Measurements from ENCODE around the gene ABCC1.

The ABCC1 gene

DNA sequence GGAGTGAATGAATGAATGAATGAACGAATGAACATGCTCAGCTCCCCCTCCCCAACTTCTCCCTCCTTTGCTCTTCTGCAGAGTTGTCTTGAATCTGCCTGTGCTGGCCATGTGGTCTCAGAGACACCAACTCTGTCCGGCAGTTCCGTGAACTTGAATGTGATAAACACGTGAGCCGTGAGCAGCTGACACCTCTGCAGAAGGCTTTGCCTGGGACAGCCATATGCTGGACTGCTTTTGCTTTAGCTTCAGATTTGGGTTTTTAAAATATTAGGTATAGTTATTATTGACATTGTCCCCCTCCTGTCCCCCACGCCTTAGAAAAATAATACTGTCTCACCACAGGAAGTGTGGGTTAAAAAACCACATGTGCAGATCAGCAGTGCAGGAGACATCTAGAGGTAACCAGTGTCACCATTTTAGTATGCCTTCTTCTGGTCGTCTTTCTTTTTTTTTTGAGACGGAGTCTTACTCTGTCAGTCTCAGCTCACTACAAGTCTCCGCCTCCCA, 83.8 kb downstream of the ABCC1 start:
- Mint-ChIP-seq H3K27me3 (ENCODE audit: low read depth) (no peaks in the 10 kb centered on the region), H3K4me3 (peak overlapping the region; percentile 50), H3K4me1 (ENCODE audit: low read depth) (peaks cover 24% of the 10 kb centered on the region), H3K27ac (peak overlapping the region; percentile 81), H3K36me3 (ENCODE audit: low read depth) (peaks cover 47% of the 10 kb centered on the region), H3K9me3 (no peaks in the 10 kb centered on the region)
- DNase-seq (ENCODE audit: low spot score): peak; percentile 24

DNA sequence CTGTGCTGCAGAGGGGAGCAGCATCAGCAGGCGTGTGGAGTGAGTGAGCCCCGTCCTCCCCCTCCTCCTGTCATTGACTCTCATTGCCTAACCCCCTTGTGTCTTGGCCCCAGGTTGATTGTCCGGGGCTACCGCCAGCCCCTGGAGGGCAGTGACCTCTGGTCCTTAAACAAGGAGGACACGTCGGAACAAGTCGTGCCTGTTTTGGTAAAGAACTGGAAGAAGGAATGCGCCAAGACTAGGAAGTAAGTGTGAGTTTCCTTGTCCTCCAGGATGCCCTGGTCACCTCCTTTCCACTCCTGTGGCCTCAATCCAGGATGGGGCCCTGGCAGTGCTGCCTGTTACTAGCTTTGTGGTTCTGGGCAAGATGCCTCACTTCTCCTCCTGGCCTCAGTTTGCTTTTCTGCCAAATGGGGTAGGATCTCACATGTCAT, 87.0 kb downstream of the ABCC1 start:
- Mint-ChIP-seq H3K27me3 (ENCODE audit: low read depth) (no peaks in the 10 kb centered on the region), H3K4me3 (no peak overlapping the region), H3K4me1 (ENCODE audit: low read depth) (peaks cover 28% of the 10 kb centered on the region), H3K36me3 (ENCODE audit: low read depth) (peaks cover 52% of the 10 kb centered on the region), H3K9me3 (no peaks in the 10 kb centered on the region), H3K27ac (no peak overlapping the region)
- DNase-seq (ENCODE audit: low spot score): no peak

DNA sequence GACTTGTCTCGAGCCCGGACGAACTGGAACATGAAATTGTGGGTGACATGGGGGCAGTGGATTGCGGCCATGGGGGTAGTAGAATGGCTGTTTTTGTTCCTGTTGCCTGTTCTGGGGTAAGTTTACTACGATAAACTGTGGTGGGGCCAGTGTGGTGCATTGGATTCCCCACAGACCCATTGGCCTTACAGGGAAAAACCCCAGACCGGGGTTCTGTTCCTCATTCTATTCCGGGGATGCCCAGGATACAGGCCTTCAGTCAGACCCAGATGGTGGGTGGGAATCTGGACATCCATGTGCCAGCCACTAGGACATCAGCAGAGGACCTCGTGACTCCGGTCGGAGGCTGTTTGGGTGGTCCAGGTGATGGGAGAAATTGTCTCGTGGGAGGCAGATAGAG, 88.1 kb downstream of the ABCC1 start:
- H3K9me3 Mint-ChIP-seq: no peaks in the 10 kb centered on the region
- no peak overlapping the region for H3K27ac Mint-ChIP-seq
- H3K36me3 Mint-ChIP-seq (ENCODE audit: low read depth): peaks cover 53% of the 10 kb centered on the region
- H3K27me3 Mint-ChIP-seq (ENCODE audit: low read depth): no peaks in the 10 kb centered on the region
- H3K4me1 Mint-ChIP-seq (ENCODE audit: low read depth): peaks cover 25% of the 10 kb centered on the region
- DNase-seq (ENCODE audit: low spot score): no peak
- H3K4me3 Mint-ChIP-seq: no peak overlapping the region

DNA sequence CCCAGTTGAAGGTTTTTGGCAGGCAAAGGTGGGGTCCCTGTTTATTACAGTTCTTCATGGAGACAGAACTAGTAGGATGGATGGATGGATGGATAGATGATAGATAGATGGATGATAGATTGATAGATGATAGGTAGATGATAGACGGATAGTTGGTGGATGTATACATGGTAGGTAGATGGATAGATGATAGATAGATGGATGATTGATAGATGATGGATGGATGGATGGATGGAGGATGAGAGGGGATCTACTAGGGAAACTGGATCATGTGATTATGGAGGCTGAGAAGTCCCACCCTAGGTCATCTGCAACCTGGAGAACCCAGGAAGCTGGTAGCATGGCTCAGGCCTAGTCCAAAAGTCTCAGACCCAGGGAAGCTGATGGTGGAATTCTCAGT, 88.6 kb downstream of the ABCC1 start:
- DNase-seq (ENCODE audit: low spot score): no peak
- H3K36me3 Mint-ChIP-seq (ENCODE audit: low read depth): peaks cover 50% of the 10 kb centered on the region
- H3K4me1 Mint-ChIP-seq (ENCODE audit: low read depth): peaks cover 20% of the 10 kb centered on the region
- no peaks in the 10 kb centered on the region for H3K9me3 Mint-ChIP-seq
- H3K27ac Mint-ChIP-seq: no peak overlapping the region
- no peaks in the 10 kb centered on the region for H3K27me3 Mint-ChIP-seq (ENCODE audit: low read depth)
- no peak overlapping the region for H3K4me3 Mint-ChIP-seq

DNA sequence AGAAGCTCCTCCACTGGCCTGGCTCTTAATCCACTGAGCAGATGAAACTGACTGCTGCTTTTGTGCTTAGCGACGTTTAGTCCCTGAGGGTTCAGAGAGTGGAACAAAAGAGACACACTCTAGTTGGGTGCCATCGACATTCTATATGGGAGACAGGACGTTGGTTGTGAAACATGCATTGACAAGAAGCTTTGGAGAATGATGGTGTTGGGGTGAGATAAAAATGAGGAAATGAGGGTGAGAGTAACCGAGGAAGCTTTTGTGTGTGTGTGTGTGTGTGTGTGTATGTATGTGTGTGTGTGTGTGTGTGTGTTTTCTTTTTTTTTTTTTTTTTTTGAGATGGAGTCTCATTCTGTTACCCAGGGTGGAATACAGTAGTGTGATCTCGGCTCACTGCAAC, 89.5 kb downstream of the ABCC1 start:
- Mint-ChIP-seq H3K4me1 (ENCODE audit: low read depth) (peaks cover 12% of the 10 kb centered on the region), H3K9me3 (no peaks in the 10 kb centered on the region), H3K27me3 (ENCODE audit: low read depth) (no peaks in the 10 kb centered on the region), H3K36me3 (ENCODE audit: low read depth) (peaks cover 50% of the 10 kb centered on the region), H3K27ac (peak overlapping the region; percentile 43), H3K4me3 (no peak overlapping the region)
- no peak for DNase-seq (ENCODE audit: low spot score)

DNA sequence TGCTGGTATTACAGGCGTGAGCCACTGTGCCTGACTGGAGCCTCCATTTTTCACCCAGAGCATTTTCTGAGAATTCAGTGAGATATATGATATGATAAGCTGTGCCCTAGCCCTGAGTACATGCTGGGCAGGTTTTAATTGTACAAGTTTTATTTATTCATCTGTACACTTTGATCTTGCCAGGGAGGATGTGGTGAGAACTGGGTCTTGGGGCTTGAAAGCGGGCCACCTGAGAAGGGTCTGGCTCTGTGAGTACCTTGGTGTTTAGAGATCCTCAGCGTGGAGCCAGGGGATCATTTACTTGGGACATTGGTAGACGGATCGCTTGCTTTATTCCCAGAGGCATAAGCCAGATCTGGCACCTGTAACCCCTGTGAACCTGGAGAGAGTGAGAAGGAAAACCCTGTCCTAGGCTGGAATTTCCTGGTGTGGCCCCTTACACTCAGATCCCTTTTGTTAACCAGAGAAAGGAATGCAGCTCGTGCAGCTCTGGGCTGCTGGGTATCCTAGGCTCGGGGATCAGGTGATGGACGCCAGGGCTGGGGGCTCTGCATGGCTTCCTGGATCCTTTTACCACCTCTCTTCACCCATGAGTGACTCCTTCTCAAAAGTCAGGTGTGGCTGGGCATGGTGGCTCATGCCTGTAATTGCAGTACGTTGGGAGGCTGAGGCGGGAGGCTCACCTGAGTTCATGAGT, 91.9 kb downstream of the ABCC1 start:
- DNase-seq (ENCODE audit: low spot score): no peak
- no peaks in the 10 kb centered on the region for H3K9me3 Mint-ChIP-seq
- H3K27me3 Mint-ChIP-seq (ENCODE audit: low read depth): no peaks in the 10 kb centered on the region
- peaks cover 16% of the 10 kb centered on the region for H3K4me1 Mint-ChIP-seq (ENCODE audit: low read depth)
- H3K27ac Mint-ChIP-seq: peak overlapping the region; percentile 77
- no peak overlapping the region for H3K4me3 Mint-ChIP-seq
- H3K36me3 Mint-ChIP-seq (ENCODE audit: low read depth): peaks cover 61% of the 10 kb centered on the region

DNA sequence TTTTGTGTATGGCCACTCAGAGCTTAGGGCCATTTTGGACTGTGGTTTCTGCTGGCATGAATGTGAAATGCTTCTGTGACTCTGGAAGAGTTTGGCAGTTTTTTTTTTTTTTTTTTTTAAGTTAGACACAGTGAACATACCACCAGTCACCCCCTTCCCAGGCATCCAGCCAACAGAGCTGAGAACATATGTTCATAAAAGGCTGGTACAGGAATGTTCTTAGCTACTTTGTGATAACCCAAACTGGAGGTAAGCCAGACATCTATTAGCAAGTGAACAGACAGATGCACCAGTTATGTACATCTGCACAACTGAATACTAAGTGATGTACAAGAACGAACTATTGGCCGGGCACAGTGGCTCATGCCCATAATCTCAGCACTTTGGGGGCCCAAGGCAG, 92.7 kb downstream of the ABCC1 start:
- peaks cover 60% of the 10 kb centered on the region for H3K36me3 Mint-ChIP-seq (ENCODE audit: low read depth)
- peaks cover 16% of the 10 kb centered on the region for H3K4me1 Mint-ChIP-seq (ENCODE audit: low read depth)
- no peak overlapping the region for H3K27ac Mint-ChIP-seq
- no peak for DNase-seq (ENCODE audit: low spot score)
- H3K4me3 Mint-ChIP-seq: no peak overlapping the region
- no peaks in the 10 kb centered on the region for H3K9me3 Mint-ChIP-seq
- no peaks in the 10 kb centered on the region for H3K27me3 Mint-ChIP-seq (ENCODE audit: low read depth)

DNA sequence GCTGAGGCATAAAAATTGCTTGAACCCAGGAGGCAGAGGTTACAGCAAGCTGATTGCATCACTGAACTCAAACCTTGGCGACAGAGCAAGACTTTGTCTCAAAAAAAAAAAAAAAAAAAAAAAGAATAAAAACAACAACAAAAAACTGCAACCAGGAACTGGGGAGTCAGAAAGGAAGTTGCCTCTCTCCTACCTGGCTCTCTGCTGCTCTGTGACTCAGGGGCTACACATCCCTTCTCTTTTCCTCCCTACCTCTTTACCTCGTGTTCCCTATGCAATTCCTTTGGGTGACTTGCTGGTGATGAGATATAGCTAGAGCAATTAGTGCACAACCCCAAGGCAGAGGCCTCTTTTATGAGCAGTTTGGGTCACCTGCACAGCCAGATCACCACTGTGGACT, 95.9 kb downstream of the ABCC1 start:
- peak overlapping the region; percentile 75 for H3K27ac Mint-ChIP-seq
- H3K4me3 Mint-ChIP-seq: no peak overlapping the region
- peaks cover 58% of the 10 kb centered on the region for H3K36me3 Mint-ChIP-seq (ENCODE audit: low read depth)
- H3K27me3 Mint-ChIP-seq (ENCODE audit: low read depth): no peaks in the 10 kb centered on the region
- H3K4me1 Mint-ChIP-seq (ENCODE audit: low read depth): peaks cover 8% of the 10 kb centered on the region
- no peaks in the 10 kb centered on the region for H3K9me3 Mint-ChIP-seq
- DNase-seq (ENCODE audit: low spot score): no peak

DNA sequence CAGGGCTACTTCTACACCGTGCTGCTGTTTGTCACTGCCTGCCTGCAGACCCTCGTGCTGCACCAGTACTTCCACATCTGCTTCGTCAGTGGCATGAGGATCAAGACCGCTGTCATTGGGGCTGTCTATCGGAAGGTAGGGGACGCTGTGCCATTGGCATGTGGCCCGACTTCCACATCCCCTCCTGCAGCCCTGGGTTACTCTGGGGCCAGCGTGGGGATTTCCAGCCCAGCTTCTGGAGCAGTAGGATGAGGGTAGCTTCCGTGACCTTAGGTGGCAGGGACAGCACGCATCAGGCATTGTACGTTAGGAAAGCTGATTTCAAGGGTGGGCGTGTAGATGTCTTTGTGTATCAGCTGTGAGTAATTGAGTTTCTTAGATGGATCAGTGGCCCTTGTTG, 96.5 kb downstream of the ABCC1 start:
- DNase-seq (ENCODE audit: low spot score): no peak
- no peaks in the 10 kb centered on the region for H3K9me3 Mint-ChIP-seq
- H3K4me1 Mint-ChIP-seq (ENCODE audit: low read depth): peaks cover 8% of the 10 kb centered on the region
- H3K4me3 Mint-ChIP-seq: no peak overlapping the region
- H3K36me3 Mint-ChIP-seq (ENCODE audit: low read depth): peaks cover 60% of the 10 kb centered on the region
- peak overlapping the region; percentile 75 for H3K27ac Mint-ChIP-seq
- H3K27me3 Mint-ChIP-seq (ENCODE audit: low read depth): no peaks in the 10 kb centered on the region

DNA sequence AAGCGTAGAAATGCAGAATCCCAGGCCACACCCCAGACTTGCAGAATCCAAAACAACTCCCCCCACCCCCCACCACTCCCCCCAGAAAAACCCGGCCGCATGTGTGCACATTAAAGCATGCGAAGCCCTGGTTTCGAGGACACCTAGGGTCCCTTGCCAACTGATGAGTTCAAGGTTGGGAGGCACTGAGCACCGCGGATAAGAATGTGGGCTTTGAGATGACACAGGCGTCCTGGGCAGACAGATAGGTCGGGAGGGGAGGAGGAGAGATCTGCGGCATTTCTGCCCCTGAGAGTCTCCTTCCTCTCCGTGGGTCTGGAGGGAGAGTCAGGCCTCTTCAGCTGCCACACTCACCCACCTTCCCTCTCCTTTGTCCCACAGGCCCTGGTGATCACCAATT, 98.3 kb downstream of the ABCC1 start:
- Mint-ChIP-seq H3K27me3 (ENCODE audit: low read depth) (no peaks in the 10 kb centered on the region), H3K4me3 (no peak overlapping the region), H3K4me1 (ENCODE audit: low read depth) (peaks cover 4% of the 10 kb centered on the region), H3K9me3 (no peaks in the 10 kb centered on the region), H3K27ac (no peak overlapping the region), H3K36me3 (ENCODE audit: low read depth) (peaks cover 62% of the 10 kb centered on the region)
- DNase-seq (ENCODE audit: low spot score): no peak

DNA sequence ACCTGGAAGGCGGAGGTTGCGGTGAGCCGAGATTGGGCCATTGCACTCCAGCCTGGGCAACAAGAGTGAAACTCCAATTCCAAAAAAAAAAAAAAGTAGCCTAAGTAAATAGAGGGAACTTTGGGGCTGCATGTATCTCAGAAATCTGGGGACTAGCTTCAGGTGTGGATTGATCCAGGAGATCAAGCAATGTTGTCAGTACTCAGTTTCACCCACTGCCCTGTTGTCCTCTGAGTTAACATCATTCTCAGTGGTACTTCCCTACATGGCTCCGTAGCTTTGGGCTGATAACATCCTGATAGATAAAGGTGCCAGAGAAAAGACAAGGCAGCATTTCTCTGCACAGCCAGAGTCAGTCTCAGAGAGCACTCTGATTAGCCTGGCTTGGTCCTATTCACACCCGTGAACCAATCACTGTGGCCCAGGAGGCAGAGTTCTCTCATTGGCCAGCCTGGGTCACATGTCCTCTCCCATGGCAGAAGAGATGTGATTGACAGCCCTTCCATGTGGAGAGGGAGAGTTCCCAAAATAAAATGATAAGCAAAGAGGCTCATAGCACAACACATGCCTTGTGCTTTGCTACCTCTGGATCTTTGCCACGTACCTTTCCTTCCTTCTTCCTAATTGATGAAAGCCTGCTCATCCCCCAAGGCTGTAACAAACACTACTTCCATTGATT, 99.6 kb downstream of the ABCC1 start:
- no peak for DNase-seq (ENCODE audit: low spot score)
- no peaks in the 10 kb centered on the region for H3K9me3 Mint-ChIP-seq
- peaks cover 4% of the 10 kb centered on the region for H3K4me1 Mint-ChIP-seq (ENCODE audit: low read depth)
- H3K27ac Mint-ChIP-seq: no peak overlapping the region
- H3K4me3 Mint-ChIP-seq: no peak overlapping the region
- no peaks in the 10 kb centered on the region for H3K27me3 Mint-ChIP-seq (ENCODE audit: low read depth)
- H3K36me3 Mint-ChIP-seq (ENCODE audit: low read depth): peaks cover 57% of the 10 kb centered on the region

DNA sequence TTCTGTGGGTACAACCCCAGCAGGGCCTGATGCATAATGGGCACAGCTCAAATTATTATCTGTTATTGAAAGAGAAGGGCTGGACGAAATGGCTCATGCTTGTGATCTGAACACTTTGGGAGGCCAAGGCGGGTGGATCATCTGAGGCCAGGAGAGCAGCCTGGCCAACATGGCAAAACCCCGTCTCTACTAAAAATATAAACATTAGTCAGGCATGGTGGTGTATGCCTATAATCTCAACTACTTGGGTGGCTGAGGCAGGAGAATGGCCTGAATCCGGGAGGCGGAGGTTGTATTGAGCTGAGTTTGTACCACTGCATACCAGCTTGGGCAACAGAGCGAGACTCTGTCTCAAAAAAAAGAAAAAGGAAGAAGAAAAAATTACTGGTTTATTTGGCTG, 100.7 kb downstream of the ABCC1 start:
- H3K27me3 Mint-ChIP-seq (ENCODE audit: low read depth): no peaks in the 10 kb centered on the region
- H3K4me3 Mint-ChIP-seq: no peak overlapping the region
- H3K9me3 Mint-ChIP-seq: no peaks in the 10 kb centered on the region
- DNase-seq (ENCODE audit: low spot score): no peak
- peaks cover 62% of the 10 kb centered on the region for H3K36me3 Mint-ChIP-seq (ENCODE audit: low read depth)
- H3K4me1 Mint-ChIP-seq (ENCODE audit: low read depth): peaks cover 4% of the 10 kb centered on the region
- peak overlapping the region; percentile 17 for H3K27ac Mint-ChIP-seq

DNA sequence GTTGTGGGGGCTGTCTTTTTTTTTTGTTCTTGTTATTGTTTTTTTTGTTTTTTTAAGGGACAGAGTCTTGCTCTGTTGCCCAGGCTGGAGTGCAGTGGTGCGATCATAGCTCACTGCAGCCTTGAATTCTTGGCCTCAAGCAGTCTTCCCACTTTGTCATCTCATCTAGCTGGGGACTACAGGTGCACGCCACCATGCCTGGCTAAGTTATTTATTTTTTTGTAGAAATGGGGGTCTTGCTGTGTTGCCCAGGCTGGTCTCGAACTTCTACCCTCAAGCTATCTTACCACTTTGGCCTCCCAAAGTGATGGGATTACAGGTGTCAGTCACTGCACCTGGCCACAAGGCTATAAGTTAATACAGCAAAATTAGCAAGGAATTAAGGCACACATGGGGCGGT, 101.7 kb downstream of the ABCC1 start:
- no peak overlapping the region for H3K4me3 Mint-ChIP-seq
- peaks cover 60% of the 10 kb centered on the region for H3K36me3 Mint-ChIP-seq (ENCODE audit: low read depth)
- DNase-seq (ENCODE audit: low spot score): no peak
- no peaks in the 10 kb centered on the region for H3K27me3 Mint-ChIP-seq (ENCODE audit: low read depth)
- no peaks in the 10 kb centered on the region for H3K4me1 Mint-ChIP-seq (ENCODE audit: low read depth)
- H3K9me3 Mint-ChIP-seq: no peaks in the 10 kb centered on the region
- no peak overlapping the region for H3K27ac Mint-ChIP-seq

DNA sequence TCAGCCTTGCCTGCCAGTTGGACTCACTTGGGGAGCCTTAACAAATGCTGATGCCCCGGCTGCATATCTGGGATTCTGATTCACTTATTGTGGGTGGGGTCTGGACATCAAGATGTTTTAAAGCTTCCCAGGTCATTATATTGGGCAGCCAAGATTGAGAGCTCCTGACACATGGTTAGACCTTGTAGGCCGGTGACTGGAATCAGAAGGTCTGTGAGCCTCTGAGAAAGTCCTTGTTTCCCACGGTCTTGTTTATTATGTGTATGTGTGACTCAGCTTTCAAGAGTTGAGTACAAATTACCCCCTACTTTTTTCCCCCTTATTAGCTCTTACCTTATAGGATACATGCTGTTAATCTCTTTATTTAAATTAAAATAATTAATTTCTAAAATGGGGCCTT, 103.5 kb downstream of the ABCC1 start:
- Mint-ChIP-seq H3K36me3 (ENCODE audit: low read depth) (peaks cover 64% of the 10 kb centered on the region), H3K27ac (no peak overlapping the region), H3K4me3 (no peak overlapping the region), H3K27me3 (ENCODE audit: low read depth) (no peaks in the 10 kb centered on the region), H3K9me3 (no peaks in the 10 kb centered on the region), H3K4me1 (ENCODE audit: low read depth) (no peaks in the 10 kb centered on the region)
- DNase-seq (ENCODE audit: low spot score): no peak

Data from T-helper 2 cell treated with Interferon-gamma antibody and Interleukin-4, amounts not matched to agents 5 μg/mL and 100 μg/mL, for 36 hours (primary cell).